ENCODE results near the gene WDR82.
"Not testable (repeated sequence)": the region's sequence is repeated elsewhere in the genome, so short reads cannot be mapped to it uniquely, and the experiment has no call there.

The WDR82 gene

GRCh38 chr3:52272831-52273230 is 5.6 kb downstream of the WDR82 start:
- TF ChIP-seq, protein P1, sequence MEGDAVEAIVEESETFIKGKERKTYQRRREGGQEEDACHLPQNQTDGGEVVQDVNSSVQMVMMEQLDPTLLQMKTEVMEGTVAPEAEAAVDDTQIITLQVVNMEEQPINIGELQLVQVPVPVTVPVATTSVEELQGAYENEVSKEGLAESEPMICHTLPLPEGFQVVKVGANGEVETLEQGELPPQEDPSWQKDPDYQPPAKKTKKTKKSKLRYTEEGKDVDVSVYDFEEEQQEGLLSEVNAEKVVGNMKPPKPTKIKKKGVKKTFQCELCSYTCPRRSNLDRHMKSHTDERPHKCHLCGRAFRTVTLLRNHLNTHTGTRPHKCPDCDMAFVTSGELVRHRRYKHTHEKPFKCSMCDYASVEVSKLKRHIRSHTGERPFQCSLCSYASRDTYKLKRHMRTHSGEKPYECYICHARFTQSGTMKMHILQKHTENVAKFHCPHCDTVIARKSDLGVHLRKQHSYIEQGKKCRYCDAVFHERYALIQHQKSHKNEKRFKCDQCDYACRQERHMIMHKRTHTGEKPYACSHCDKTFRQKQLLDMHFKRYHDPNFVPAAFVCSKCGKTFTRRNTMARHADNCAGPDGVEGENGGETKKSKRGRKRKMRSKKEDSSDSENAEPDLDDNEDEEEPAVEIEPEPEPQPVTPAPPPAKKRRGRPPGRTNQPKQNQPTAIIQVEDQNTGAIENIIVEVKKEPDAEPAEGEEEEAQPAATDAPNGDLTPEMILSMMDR (conservative IDR thresholded peaks at IDR 0.05): no peak
- no peak overlapping the region for H3K27ac ChIP-seq

DNA sequence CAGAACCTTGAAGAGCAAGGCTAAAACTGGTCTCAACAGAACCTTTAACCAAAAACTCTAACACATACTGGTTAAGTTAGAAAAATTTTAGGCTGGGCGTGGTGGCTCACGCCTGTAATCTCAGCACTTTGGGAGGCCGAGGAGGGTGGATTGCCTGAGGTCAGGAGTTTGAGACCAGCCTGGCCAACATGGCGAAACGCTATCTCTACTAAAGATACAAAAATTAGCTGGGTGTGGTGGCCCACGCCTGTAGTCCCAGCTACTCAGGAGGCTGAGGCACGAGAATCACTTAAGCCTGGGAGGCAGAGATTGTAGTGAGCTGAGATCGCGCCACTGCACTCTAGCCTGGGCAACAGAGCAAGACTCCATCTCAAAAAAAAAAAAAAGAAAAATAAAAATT is 6.3 kb downstream of the WDR82 start:
- not testable (repeated sequence) for H3K27ac ChIP-seq

DNA sequence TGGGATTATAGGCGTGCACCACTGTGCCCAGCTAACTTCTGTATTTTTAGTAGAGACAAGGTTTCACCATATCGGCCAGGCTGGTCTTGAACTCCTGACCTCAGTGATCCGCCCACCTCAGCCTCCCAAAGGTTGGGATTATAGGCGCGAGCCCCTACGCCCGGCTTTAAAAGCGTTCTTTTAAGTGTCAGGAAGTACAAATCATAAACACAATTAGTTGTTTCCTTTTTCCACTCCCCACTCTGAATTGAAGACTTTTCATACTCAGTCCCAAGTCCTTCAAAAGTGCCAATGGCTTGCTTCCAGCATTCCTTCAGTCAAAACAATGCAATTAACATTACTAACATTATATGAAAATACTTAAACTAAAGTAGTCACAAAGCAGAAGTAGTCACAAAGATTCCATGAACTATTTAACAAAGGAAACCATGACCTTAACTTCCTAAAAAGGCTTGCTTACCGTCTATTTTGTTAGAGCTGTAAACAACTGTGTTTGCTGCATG is 8.1 kb downstream of the WDR82 start:
- TF ChIP-seq, protein P1 (conservative IDR thresholded peaks at IDR 0.05): no peak
- H3K27ac ChIP-seq: no peak overlapping the region

DNA sequence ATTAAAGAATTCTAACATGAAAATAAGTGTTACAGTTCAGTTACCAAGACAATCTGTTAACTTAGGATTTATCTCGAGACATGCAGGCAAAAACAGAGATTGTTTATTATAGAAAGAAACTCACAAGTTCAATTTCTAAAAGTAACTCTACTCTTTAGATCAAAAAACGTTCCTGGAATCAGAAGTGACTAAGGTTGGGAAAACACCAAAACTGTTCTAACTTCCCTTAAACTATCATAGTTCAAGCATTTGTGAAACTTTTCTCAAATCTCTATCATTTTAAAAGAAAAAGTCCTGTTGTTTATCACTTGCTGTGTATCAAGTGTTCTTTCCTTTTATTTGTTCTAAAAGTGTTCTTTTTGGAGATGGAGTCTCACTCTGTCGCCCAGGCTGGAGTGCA is 8.7 kb downstream of the WDR82 start:
- no peak overlapping the region for H3K27ac ChIP-seq
- TF ChIP-seq, protein P1 (conservative IDR thresholded peaks at IDR 0.05): no peak

DNA sequence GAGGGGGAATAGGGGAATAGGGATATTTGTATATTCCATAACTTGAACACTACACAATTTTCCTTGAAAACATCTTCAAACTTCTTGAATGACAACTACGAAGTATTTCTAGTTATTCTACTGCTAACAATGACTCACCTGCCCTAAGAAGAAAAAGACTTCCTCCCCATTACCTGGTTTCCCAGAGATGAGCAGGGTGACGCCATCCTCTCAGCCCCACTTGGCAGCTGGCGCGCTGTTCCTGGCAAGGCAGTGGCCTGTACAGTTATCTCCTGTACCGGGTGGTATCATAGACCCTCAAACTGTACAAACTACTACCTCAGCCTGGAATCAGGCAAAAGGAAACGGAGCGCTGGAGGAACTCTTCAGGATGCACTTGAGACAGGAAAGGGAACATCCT is 10.4 kb downstream of the WDR82 start:
- no peak overlapping the region for H3K27ac ChIP-seq
- TF ChIP-seq, protein P1 (conservative IDR thresholded peaks at IDR 0.05): no peak

DNA sequence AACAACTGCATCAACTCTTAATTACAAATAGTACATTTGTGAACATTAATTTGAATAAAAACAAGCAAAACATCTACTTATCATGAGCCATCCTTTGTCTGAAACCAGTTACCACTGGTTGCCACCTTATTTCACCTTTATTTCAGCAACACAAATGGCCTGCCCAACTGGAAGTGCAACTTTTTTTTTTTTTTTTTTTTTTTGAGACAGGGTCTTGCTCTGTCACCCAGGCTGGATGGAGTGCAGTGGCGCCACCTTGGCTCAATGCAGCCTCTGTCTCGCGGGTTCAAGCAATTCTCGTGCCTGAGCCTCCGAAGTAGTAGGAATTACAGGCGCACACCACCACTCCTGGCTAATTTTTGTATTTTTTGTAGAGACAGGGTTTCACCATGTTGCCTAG is 13.1 kb downstream of the WDR82 start:
- TF ChIP-seq, protein P1 (conservative IDR thresholded peaks at IDR 0.05): 0 out of 2 replicates have a peak, but pooled peaks have one; percentile 21
- peak overlapping the region; percentile 57 for H3K27ac ChIP-seq

GRCh38 chr3:52262447-52262846 is 16.0 kb downstream of the WDR82 start:
- TF ChIP-seq, protein P1 (conservative IDR thresholded peaks at IDR 0.05): no peak
- peak overlapping the region; percentile 57 for H3K27ac ChIP-seq

DNA sequence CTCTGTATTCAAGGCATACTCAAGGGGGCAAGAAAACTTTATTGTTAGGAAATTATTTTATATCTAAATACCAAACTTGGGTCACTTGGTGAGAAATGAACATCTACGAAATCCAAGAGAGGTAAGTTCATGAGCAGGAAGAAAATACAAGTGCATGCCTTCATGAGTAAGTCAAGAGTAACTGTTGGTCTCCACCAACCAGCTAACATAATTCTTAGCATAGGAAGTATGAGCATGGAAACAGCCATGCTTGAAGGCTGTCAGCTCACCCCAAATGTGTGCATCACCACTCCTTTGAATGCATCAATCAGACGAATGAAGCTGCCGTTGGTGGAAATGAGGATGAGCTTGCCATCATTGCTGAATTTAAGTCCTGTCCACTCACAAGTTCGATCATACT is 19.0 kb downstream of the WDR82 start:
- no peak overlapping the region for H3K27ac ChIP-seq
- TF ChIP-seq, protein P1 (conservative IDR thresholded peaks at IDR 0.05): no peak
